HEK293 (cell line): ENCODE data around the gene PEAR1.
A peak's percentile ranks its signal among the peaks of the same experiment; 100 is the strongest.

Source experiments
- CTCF ChIA-PET: fragments of 350-600 bp; formaldehyde crosslinking; extraction: SDS; loops from one replicate; lab custom pipeline; 2021; ENCODE audit warnings: antibody characterized with exemption; lab: Yijun Ruan, JAX
- POLR2A ChIA-PET: fragments of 300-600 bp; formaldehyde crosslinking; extraction: SDS; loops from one replicate; lab custom pipeline; 2020; ENCODE audit warnings: antibody characterized with exemption, inconsistent platforms; lab: Yijun Ruan, JAX
- H3K27ac ChIP-seq: fragments of 200-500 bp; sonication (Bioruptor generic); 2 replicates; pipeline ENCODE4 v1.5.1; 2014; ENCODE audit warnings: low read depth, low read length, control low read depth, inconsistent platforms; ENCODE audit errors: extremely low read depth
- H3K36me3 ChIP-seq, 2 experiments: fragments of 200-500 bp in 1 of 2; sonication (Bioruptor generic) in 1 of 2; 1 replicate in 1 of 2; 2 replicates in 1 of 2; pipeline ENCODE4 v1.5.1; 2014 to 2017; ENCODE audit warnings: inconsistent platforms in 2 of 2, low read length in 2 of 2; ENCODE audit not compliant: control insufficient read depth in 2 of 2, insufficient read depth in 1 of 2
- H3K4me1 ChIP-seq: fragments of 200-500 bp; sonication (Bioruptor generic); 2 replicates; pipeline ENCODE4 v1.5.1; 2014; ENCODE audit warnings: mild to moderate bottlenecking, low read length, inconsistent platforms; ENCODE audit not compliant: control insufficient read depth, insufficient read depth
- H3K4me3 ChIP-seq: 2 replicates; pipeline ENCODE4 v1.5.1; 2011; ENCODE audit warnings: low read depth, mild to moderate bottlenecking, control low read depth, low read length, moderate library complexity
- H3K9me3 ChIP-seq: fragments of 200-500 bp; sonication (Bioruptor generic); 2 replicates; pipeline ENCODE4 v1.5.1; 2014; ENCODE audit warnings: low read depth, low read length, inconsistent platforms; ENCODE audit not compliant: control insufficient read depth, insufficient read depth
- HOXD13 ChIP-seq: sonication (generic); formaldehyde crosslinking; IDR thresholded peaks from 2 replicates; pipeline ENCODE4 v1.8.0; 2022; ENCODE audit warnings: missing genetic modification reagents, borderline replicate concordance
- OVOL3 ChIP-seq: fragments of 450-650 bp; formaldehyde crosslinking; IDR thresholded peaks from 2 replicates; pipeline ENCODE4 v1.5.1; 2016; ENCODE audit warnings: missing biosample characterization, missing genetic modification characterization
- SP7 ChIP-seq: fragments of 450-650 bp; formaldehyde crosslinking; IDR thresholded peaks from 2 replicates; pipeline ENCODE4 v1.5.1; 2016; ENCODE audit warnings: missing biosample characterization, missing genetic modification characterization
- ZBTB11 ChIP-seq: fragments of 450-650 bp; formaldehyde crosslinking; conservative IDR thresholded peaks from 2 replicates; pipeline ENCODE4 v1.5.1; 2016; ENCODE audit warnings: low read depth, missing biosample characterization, missing genetic modification characterization
- ZFHX2 ChIP-seq: fragments of 450-650 bp; formaldehyde crosslinking; conservative IDR thresholded peaks from 2 replicates; pipeline ENCODE4 v1.5.1; 2016; ENCODE audit warnings: missing biosample characterization, missing genetic modification characterization
- ZIC2 ChIP-seq: fragments of 450-650 bp; formaldehyde crosslinking; IDR thresholded peaks from 2 replicates; pipeline ENCODE4 v1.5.1; 2016; ENCODE audit warnings: missing biosample characterization, missing genetic modification characterization
- ZNF121 ChIP-seq: fragments of 450-650 bp; formaldehyde crosslinking; IDR thresholded peaks from 2 replicates; pipeline ENCODE4 v1.5.1; 2016; ENCODE audit warnings: missing biosample characterization, missing genetic modification characterization
- ZNF148 ChIP-seq: fragments of 450-650 bp; formaldehyde crosslinking; IDR thresholded peaks from 2 replicates; pipeline ENCODE4 v1.5.0; 2017; ENCODE audit warnings: missing biosample characterization, missing genetic modification characterization, borderline replicate concordance
- ZNF157 ChIP-seq: fragments of 450-650 bp; formaldehyde crosslinking; IDR thresholded peaks from 2 replicates; pipeline ENCODE4 v1.5.1; 2016; ENCODE audit warnings: missing biosample characterization, missing genetic modification characterization
- ZNF184 ChIP-seq: fragments of 450-650 bp; IDR thresholded peaks from 2 replicates; pipeline ENCODE4 v1.5.1; 2018; ENCODE audit warnings: missing biosample characterization, mild to moderate bottlenecking, missing genetic modification characterization
- ZNF221 ChIP-seq: fragments of 450-650 bp; formaldehyde crosslinking; IDR thresholded peaks from 2 replicates; pipeline ENCODE4 v1.5.1; 2017; ENCODE audit warnings: missing biosample characterization, missing genetic modification characterization, borderline replicate concordance
- ZNF266 ChIP-seq: fragments of 450-650 bp; formaldehyde crosslinking; IDR thresholded peaks from 2 replicates; pipeline ENCODE4 v1.5.1; 2016; ENCODE audit warnings: missing biosample characterization, missing genetic modification characterization, low read depth
- ZNF354C ChIP-seq: fragments of 450-650 bp; formaldehyde crosslinking; IDR thresholded peaks from 2 replicates; pipeline ENCODE4 v1.5.1; 2016; ENCODE audit warnings: missing biosample characterization, missing genetic modification characterization, low read depth, borderline replicate concordance
- ZNF473 ChIP-seq: fragments of 450-650 bp; formaldehyde crosslinking; IDR thresholded peaks from 2 replicates; pipeline ENCODE4 v1.5.1; 2017; ENCODE audit warnings: missing biosample characterization, missing genetic modification characterization
- ZNF521 ChIP-seq: fragments of 450-650 bp; formaldehyde crosslinking; IDR thresholded peaks from 2 replicates; pipeline ENCODE4 v1.5.1; 2017; ENCODE audit warnings: missing biosample characterization, mild to moderate bottlenecking, missing genetic modification characterization
- ZNF548 ChIP-seq: fragments of 450-650 bp; formaldehyde crosslinking; IDR thresholded peaks from 2 replicates; pipeline ENCODE4 v1.5.1; 2016; ENCODE audit warnings: missing biosample characterization, missing genetic modification characterization
- ZNF558 ChIP-seq: fragments of 450-650 bp; formaldehyde crosslinking; IDR thresholded peaks from 2 replicates; pipeline ENCODE4 v1.5.1; 2016; ENCODE audit warnings: missing biosample characterization, missing genetic modification characterization
- ZNF596 ChIP-seq: fragments of 450-650 bp; IDR thresholded peaks from 2 replicates; pipeline ENCODE4 v1.5.0; 2018; ENCODE audit warnings: missing biosample characterization, mild to moderate bottlenecking, missing genetic modification characterization, moderate library complexity
- ZNF610 ChIP-seq: fragments of 450-650 bp; formaldehyde crosslinking; IDR thresholded peaks from 2 replicates; pipeline ENCODE4 v1.5.1; 2016; ENCODE audit warnings: missing biosample characterization, missing genetic modification characterization, borderline replicate concordance
- ZNF701 ChIP-seq: fragments of 450-650 bp; formaldehyde crosslinking; IDR thresholded peaks from 2 replicates; pipeline ENCODE4 v1.5.1; 2016; ENCODE audit warnings: missing biosample characterization, missing genetic modification characterization
- ZNF837 ChIP-seq: fragments of 450-650 bp; formaldehyde crosslinking; IDR thresholded peaks from 2 replicates; pipeline ENCODE4 v1.5.1; 2016; ENCODE audit warnings: missing biosample characterization, missing genetic modification characterization
- ZNF843 ChIP-seq: fragments of 450-650 bp; formaldehyde crosslinking; IDR thresholded peaks from 2 replicates; pipeline ENCODE4 v1.5.1; 2016; ENCODE audit warnings: missing biosample characterization, missing genetic modification characterization

PEAR1 gene

GRCh38 chr1:156945881-156946661 lies 52.6 kb downstream of the PEAR1 start:
- TF ChIP-seq ZIC2, result peak; percentile 32; the same call in 1 of the 2 replicates
- TF ChIP-seq ZNF157 (tag by site-specific recombination), result peak; percentile 68
- TF ChIP-seq ZNF121 (tag by site-specific recombination), result no peak
- TF ChIP-seq, all 188 proteins: peak for 2
- Histone ChIP-seq H3K9me3 (no peaks in the 10 kb centered on the region), H3K27ac (no peak overlapping the region), H3K4me1 (no peaks in the 10 kb centered on the region), H3K4me3 (no peak overlapping the region), H3K36me3 (peaks cover 7 to 100% of the 10 kb centered on the region in 2 experiments; a peak in 2 of 3 replicates)
- ChIA-PET POLR2A (no interaction called here), CTCF (interaction anchor here (0.7 to 1.4 kb wide), 4 partner anchors 19 to 326 kb away, joined by 3 to 5 read pairs (median 4); no protein-coding TSS in a partner anchor)

DNA sequence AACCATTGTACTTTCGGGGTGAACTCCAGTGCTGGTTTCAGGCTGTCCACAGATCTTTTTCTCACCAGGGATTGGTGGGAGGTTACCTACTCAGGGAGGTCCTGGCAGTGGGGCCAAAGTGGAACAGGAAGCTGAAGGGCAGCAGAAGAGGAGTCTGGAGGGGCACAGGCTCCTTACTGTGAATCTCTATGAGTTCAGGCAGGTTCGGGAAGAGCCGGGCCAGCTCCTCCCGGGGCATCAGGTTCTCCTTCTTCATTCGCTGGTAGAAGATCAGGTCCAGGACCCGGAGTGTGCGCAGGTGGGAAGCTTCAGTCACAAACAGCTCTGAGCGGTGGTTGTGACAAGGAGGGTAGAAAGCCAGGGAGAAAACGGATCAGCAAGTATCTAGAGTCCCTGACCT lies 53.6 kb downstream of the PEAR1 start:
- ChIA-PET CTCF (interaction anchor here (0.5 to 1.4 kb wide), 5 partner anchors 20 to 328 kb away, joined by 3 to 5 read pairs (median 4); no protein-coding TSS in a partner anchor), POLR2A (no interaction called here)
- no peak overlapping the region for H3K4me3 ChIP-seq
- H3K9me3 ChIP-seq, result no peaks in the 10 kb centered on the region
- H3K27ac ChIP-seq, result no peak overlapping the region
- H3K36me3 ChIP-seq, result peaks cover 7 to 100% of the 10 kb centered on the region in 2 experiments; a peak in 2 of 3 replicates
- H3K4me1 ChIP-seq, result no peaks in the 10 kb centered on the region
- TF ChIP-seq ZNF354C (no peak), ZNF148 (no peak), ZNF473 (no peak), ZNF184 (tag by site-specific recombination) (no peak), ZBTB11 (tag by site-specific recombination) (no peak), ZNF221 (tag by site-specific recombination) (no peak), ZNF266 (tag by site-specific recombination) (no peak), HOXD13 (CRISPR knock-in tag) (no peak), OVOL3 (tag by site-specific recombination) (no peak), ZNF548 (tag by site-specific recombination) (no peak)

DNA sequence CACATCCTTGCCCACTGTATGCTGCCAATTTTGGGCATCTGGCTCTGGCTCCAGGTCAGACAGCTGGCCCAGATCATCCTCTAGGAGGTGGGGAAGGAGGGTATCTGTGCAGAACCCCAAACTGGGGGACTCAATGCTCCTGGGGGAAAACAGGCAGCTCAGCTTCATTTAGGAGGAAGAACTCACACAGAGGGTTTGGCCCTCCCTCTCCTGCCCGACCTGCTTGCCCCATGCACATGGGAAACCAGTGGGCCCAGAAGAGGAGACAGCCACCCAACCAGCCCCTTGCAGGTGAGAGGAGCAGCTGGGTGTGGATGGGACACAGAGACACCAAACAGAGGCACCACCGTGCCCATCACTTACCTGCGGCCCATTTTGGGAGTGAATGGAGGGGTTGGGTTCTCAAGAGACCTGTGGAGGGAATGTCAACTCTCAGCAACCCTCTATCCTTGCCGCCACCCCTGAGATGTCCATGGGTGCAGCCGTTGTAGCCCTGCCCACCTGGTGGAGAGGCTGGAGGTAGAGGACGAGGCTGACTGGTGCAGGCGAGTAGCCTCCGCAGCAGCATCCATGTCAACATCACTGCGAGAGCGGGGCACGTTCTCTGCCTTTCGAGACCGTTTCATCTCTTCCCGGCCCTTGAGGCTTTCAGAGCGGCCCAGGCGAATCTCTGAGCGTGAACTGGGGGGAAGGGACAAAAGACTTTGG lies 54.5 kb downstream of the PEAR1 start:
- H3K9me3 ChIP-seq, result no peaks in the 10 kb centered on the region
- no peaks in the 10 kb centered on the region for H3K4me1 ChIP-seq
- H3K36me3 ChIP-seq, result peaks cover 7 to 100% of the 10 kb centered on the region in 2 experiments; a peak in 2 of 3 replicates
- H3K4me3 ChIP-seq, result no peak overlapping the region
- ChIA-PET POLR2A (no interaction called here), CTCF (interaction anchor here (0.9 to 1.4 kb wide), 3 partner anchors 20 to 126 kb away, joined by 3 to 4 read pairs (median 4); no protein-coding TSS in a partner anchor)
- H3K27ac ChIP-seq, result no peak overlapping the region
- no peak for TF ChIP-seq ZNF548 (tag by site-specific recombination)
- no peak for TF ChIP-seq ZNF558 (tag by site-specific recombination)
- TF ChIP-seq SP7 (tag by site-specific recombination), result no peak
- no peak for TF ChIP-seq ZFHX2 (tag by site-specific recombination)
- TF ChIP-seq ZNF521 (tag by site-specific recombination), result no peak
- no peak for TF ChIP-seq ZNF843
- TF ChIP-seq ZNF610 (tag by site-specific recombination), result no peak
- TF ChIP-seq ZNF701 (tag by site-specific recombination), result no peak
- no peak for TF ChIP-seq ZNF837 (tag by site-specific recombination)
- no peak for TF ChIP-seq ZNF596 (tag by site-specific recombination)
